Cardiac muscle cell (in vitro differentiated cells and primary cell): ENCODE measurements around the gene STAG1. TPM values are rescaled to one million over a fixed set of nuclear protein-coding genes. Genes with fewer than 3 reads are reported as not detected.
A peak's percentile ranks its signal among the peaks of the same experiment; 100 is the strongest.

Experiments
- DNase-seq, 2 donors: peaks; one replicate each; pipeline versions ENCODE4 v3.0.0 to v3.0.0-alpha.2; 2010 to 2017; ENCODE audit warnings: low read depth in 1 of 2, low spot score in 1 of 2
- H3K27ac ChIP-seq: fragments of 200-600 bp; sonication (generic); 2 replicates; pipeline ENCODE4 v1.5.1; 2016
- H3K27me3 ChIP-seq: fragments of 200-600 bp; sonication (generic); 2 replicates; pipeline ENCODE4 v1.6.0; 2016; ENCODE audit warnings: control low read depth
- H3K36me3 ChIP-seq: fragments of 200-600 bp; sonication (generic); 2 replicates; pipeline ENCODE4 v1.5.1; 2016; ENCODE audit warnings: control low read depth
- H3K4me1 ChIP-seq: fragments of 200-600 bp; sonication (generic); 2 replicates; pipeline ENCODE4 v1.8.1; 2017; ENCODE audit warnings: low read depth, mild to moderate bottlenecking, mixed run types
- H3K4me3 ChIP-seq: fragments of 200-600 bp; sonication (generic); 2 replicates; pipeline ENCODE4 v1.5.1; 2016; ENCODE audit warnings: mild to moderate bottlenecking
- H3K9me3 ChIP-seq: fragments of 200-600 bp; sonication (generic); 2 replicates; pipeline ENCODE4 v1.5.1; 2017; ENCODE audit warnings: low read depth, mild to moderate bottlenecking, control low read depth
- CTCF ChIP-seq: IDR thresholded peaks from 2 replicates; pipeline ENCODE4 v1.5.1; 2012; ENCODE audit warnings: low read depth, mild to moderate bottlenecking, low read length
- polyA plus RNA-seq: library from polyadenylated mRNA; unstranded; fragments of >200 nt; fragmentation: Nextera tagmentation; extraction: Ambion mirVana; gene quantifications from 2 replicates; pipeline ENCODE4 v1.2.1, GENCODE V29; 2016
- total RNA-seq: library from RNA; depleted of rRNA; stranded (reverse); fragments of >200 nt; gene quantifications from 2 replicates; pipeline ENCODE4 v1.2.3, GENCODE V29; 2016

STAG1 gene
- total and polyA plus RNA-seq, 2 experiments from 2014 or later: 12.7 to 18.3 TPM

GRCh38 chr3:136547293-136547692, 204.9 kb downstream of the STAG1 start:
- peaks cover 10% of the 10 kb centered on the region for H3K4me1 ChIP-seq
- DNase-seq: no peak
- no peak overlapping the region for H3K27ac ChIP-seq
- H3K9me3 ChIP-seq: no peaks in the 10 kb centered on the region
- no peak overlapping the region for H3K4me3 ChIP-seq
- no peaks in the 10 kb centered on the region for H3K36me3 ChIP-seq
- H3K27me3 ChIP-seq: no peaks in the 10 kb centered on the region
- no peak for TF ChIP-seq CTCF

DNA sequence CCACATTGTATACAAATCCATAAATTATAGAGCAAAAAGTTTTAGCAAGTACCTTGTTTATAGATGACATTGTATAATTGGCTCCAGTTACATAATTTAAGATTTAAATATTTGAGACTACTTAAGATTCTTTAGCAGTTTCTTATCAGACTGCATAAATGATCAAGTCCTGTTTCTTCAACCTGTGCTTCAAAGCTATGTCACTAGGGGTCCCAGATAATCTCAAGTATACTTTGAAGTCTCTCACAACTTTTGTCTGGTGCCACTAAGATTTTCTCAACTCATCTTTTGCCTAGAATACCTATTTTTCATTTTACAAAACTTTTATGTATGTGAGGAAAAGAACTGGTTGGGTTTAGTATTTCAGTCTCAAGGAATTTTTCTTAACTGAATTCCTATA, 205.5 kb downstream of the STAG1 start:
- peak; percentile 7 for TF ChIP-seq CTCF
- no peaks in the 10 kb centered on the region for H3K36me3 ChIP-seq
- peaks cover 10% of the 10 kb centered on the region for H3K4me1 ChIP-seq
- DNase-seq: peak; percentile 8 to 21
- peak overlapping the region; percentile 0 for H3K27ac ChIP-seq
- H3K9me3 ChIP-seq: no peaks in the 10 kb centered on the region
- H3K4me3 ChIP-seq: no peak overlapping the region
- no peaks in the 10 kb centered on the region for H3K27me3 ChIP-seq

DNA sequence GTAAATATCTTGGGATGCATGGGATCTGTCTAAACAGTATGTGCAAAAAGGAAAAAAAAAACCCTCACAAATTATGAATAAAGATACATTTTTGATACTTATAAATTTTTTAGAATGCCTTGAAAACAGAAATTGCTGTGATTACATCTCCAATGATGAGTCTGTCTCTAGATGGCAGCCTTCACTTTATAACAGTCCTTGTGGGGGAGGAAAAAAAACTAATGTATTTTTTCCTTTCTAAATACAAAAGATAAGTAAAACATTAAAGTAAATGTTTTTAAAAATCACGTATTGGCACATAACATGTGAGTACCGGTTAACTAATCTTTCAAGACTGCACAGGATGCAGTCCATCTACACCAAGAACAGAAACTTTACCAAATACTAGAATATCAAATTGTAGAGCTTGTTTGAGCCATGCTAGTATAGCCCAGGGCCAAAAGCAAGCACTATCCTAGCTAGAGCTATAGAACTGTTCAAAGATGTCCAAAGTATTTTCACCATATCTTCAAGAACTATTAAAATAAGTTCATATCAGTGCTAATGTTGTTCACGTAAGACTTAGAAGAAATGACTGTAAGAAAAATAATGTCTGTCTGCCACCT, 206.4 kb downstream of the STAG1 start:
- Histone ChIP-seq H3K27me3 (no peaks in the 10 kb centered on the region), H3K4me3 (no peak overlapping the region), H3K9me3 (no peaks in the 10 kb centered on the region), H3K27ac (peak overlapping the region; percentile 0), H3K4me1 (peaks cover 10% of the 10 kb centered on the region), H3K36me3 (no peaks in the 10 kb centered on the region)
- DNase-seq: peak in 1 of 2 donors; percentile 31
- peak; percentile 24 for TF ChIP-seq CTCF

DNA sequence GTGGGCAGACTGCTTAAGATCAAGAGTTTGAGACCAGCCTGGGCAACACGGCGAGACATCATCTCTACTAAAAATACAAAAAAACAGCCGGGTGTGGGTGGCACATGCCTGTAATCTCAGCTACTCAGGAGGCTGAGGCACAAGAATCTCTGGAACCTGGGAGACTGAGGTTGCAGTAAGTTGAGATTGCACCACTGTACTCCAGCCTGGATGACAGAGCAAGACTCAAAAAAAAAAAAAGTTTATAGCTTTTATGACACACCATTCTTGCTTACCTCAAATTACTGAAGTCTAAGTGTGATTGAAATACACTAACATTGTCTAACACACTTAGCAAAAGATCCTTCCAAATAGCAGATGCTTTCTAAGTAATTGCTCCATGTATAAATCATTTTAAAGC, 207.6 kb downstream of the STAG1 start:
- TF ChIP-seq CTCF: no peak

DNA sequence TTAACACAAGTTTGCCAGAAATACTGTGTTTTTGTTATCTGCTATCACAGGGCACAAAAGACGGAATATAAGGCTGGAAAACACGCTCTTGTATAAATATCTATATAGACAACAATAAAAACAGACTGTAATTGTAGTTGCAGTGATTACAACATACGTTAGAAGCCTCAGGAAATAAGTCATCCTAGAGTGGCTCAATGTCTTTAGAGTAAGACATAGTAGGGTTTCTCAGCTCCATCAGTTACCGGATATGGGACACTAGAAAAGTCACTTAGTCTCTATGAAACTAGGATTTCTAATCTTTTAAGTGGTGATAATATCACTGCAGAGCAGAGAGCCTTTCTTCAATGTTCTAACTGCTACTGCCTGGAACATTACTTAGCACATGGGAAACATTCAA, 208.8 kb downstream of the STAG1 start:
- Histone ChIP-seq H3K27me3 (no peaks in the 10 kb centered on the region), H3K27ac (no peak overlapping the region), H3K36me3 (no peaks in the 10 kb centered on the region), H3K4me3 (no peak overlapping the region), H3K4me1 (peaks cover 10% of the 10 kb centered on the region), H3K9me3 (no peaks in the 10 kb centered on the region)
- no peak for TF ChIP-seq CTCF
- peak in 1 of 2 donors; percentile 63 for DNase-seq

More for the DNA sequence above, 207.6 kb downstream of the STAG1 start:
- no peaks in the 10 kb centered on the region for H3K27me3 ChIP-seq
- peak in 1 of 2 donors; percentile 17 for DNase-seq
- H3K4me1 ChIP-seq: peaks cover 10% of the 10 kb centered on the region
- no peak overlapping the region for H3K4me3 ChIP-seq
- H3K36me3 ChIP-seq: no peaks in the 10 kb centered on the region
- no peak overlapping the region for H3K27ac ChIP-seq
- no peaks in the 10 kb centered on the region for H3K9me3 ChIP-seq
